Esophagus squamous epithelium (tissue), 4 donors: ENCODE data around the gene KLHL15.

Experiments
- POLR2A ChIP-seq, 4 donors: fragments of 450-650 bp; IDR thresholded peaks; one replicate each; pipeline ENCODE4 v1.6.1; 2017; ENCODE audit warnings: antibody characterized with exemption in 4 of 4, mild to moderate bottlenecking in 4 of 4, moderate library complexity in 3 of 4
- TF ChIP-seq, protein P1 (sequence below), 6 experiments: fragments of 450-650 bp in 4 of 6; fragments of 200-600 bp in 2 of 6; sonication (generic) in 2 of 6; IDR thresholded peaks; one replicate each; pipeline ENCODE4 v1.5.1; 2016 to 2019; ENCODE audit warnings: antibody characterized with exemption in 6 of 6, mild to moderate bottlenecking in 4 of 6, moderate library complexity in 4 of 6

DNA sequence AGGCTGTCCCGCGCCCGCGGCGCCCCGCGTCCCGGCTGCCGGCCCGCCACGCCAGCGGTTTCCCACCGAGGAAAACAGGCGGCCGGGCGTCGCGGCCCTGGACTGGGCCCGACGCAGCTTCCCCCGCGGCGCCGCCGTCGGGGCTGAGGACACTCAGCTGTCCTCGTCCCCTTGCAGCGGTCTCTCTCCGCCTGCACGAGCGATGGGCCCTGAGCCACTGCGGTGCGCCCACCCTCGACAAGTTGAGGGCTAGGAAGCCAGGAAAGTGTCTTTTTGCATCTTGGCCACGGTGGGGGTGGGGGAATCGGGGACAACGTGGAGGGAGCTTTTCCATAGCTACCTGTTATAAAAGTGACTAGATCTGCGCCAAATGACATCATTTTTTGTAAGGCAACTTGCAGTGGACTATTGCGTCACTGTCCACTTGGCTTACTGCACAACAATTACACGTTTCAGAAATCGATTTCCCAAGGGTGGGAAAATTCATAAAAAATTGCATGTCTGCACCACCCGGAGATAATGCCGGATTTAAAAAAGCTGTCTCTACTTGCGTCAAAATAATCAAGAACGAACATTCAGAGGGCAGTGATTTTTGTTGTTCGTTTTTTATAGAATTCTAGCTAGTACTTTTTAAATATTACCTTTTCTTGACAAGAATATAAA, 1.1 kb downstream of the KLHL15 start:
- TF ChIP-seq, protein P1, sequence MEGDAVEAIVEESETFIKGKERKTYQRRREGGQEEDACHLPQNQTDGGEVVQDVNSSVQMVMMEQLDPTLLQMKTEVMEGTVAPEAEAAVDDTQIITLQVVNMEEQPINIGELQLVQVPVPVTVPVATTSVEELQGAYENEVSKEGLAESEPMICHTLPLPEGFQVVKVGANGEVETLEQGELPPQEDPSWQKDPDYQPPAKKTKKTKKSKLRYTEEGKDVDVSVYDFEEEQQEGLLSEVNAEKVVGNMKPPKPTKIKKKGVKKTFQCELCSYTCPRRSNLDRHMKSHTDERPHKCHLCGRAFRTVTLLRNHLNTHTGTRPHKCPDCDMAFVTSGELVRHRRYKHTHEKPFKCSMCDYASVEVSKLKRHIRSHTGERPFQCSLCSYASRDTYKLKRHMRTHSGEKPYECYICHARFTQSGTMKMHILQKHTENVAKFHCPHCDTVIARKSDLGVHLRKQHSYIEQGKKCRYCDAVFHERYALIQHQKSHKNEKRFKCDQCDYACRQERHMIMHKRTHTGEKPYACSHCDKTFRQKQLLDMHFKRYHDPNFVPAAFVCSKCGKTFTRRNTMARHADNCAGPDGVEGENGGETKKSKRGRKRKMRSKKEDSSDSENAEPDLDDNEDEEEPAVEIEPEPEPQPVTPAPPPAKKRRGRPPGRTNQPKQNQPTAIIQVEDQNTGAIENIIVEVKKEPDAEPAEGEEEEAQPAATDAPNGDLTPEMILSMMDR (IDR thresholded peaks at IDR 0.05) = no peak
- peak in 1 of 4 donors; percentile 55 for TF ChIP-seq POLR2A (IDR thresholded peaks at IDR 0.05)
